Chondrocyte (in vitro differentiated cells): ENCODE data around the gene UQCC2. TPM values are rescaled to one million over a fixed set of nuclear protein-coding genes. Genes with fewer than 3 reads are reported as not detected.

Experiments used
- DNase-seq: peaks from one replicate; pipeline ENCODE4 v3.0.0; 2021; ENCODE audit warnings: mixed read lengths, low spot score
- H3K27ac Mint-ChIP-seq: one replicate; pipeline ENCODE4 v1.8.0; 2021; ENCODE audit warnings: mild to moderate bottlenecking, moderate library complexity, mixed read lengths; ENCODE audit not compliant: unreplicated experiment
- H3K27me3 Mint-ChIP-seq: 2 replicates; pipeline ENCODE4 v1.8.0; 2021; ENCODE audit warnings: low read depth, mixed read lengths
- H3K36me3 Mint-ChIP-seq: 2 replicates; pipeline ENCODE4 v1.8.0; 2021; ENCODE audit warnings: low read depth, mixed read lengths
- H3K4me1 Mint-ChIP-seq: 2 replicates; pipeline ENCODE4 v1.8.0; 2021; ENCODE audit warnings: low read depth, mild to moderate bottlenecking, mixed read lengths
- H3K4me3 Mint-ChIP-seq: one replicate; pipeline ENCODE4 v1.8.0; 2021; ENCODE audit warnings: mild to moderate bottlenecking, moderate library complexity, mixed read lengths; ENCODE audit not compliant: unreplicated experiment
- H3K9me3 Mint-ChIP-seq: 2 replicates; pipeline ENCODE4 v1.8.0; 2021; ENCODE audit warnings: low read depth, mixed read lengths
- CTCF ChIP-seq: fragments of 200-600 bp; sonication (generic); IDR thresholded peaks from 2 replicates; pipeline ENCODE4 v1.5.0; 2021; ENCODE audit warnings: antibody characterized with exemption, mild to moderate bottlenecking, moderate library complexity
- total RNA-seq: library from RNA; stranded (reverse); gene quantifications from 3 replicates; pipeline ENCODE4 v1.2.1, GENCODE V29; 2021

Gene UQCC2
- total RNA-seq, 1 donor from 2014 or later: 64.5 TPM

GRCh38 chr6:33668328-33668727 lies 43.2 kb downstream of the UQCC2 start:
- H3K27ac Mint-ChIP-seq: no peak overlapping the region
- TF ChIP-seq CTCF: no peak
- no peaks in the 10 kb centered on the region for H3K27me3 Mint-ChIP-seq
- H3K36me3 Mint-ChIP-seq: peaks cover 4% of the 10 kb centered on the region
- no peak overlapping the region for H3K4me3 Mint-ChIP-seq
- no peak for DNase-seq
- H3K4me1 Mint-ChIP-seq: peaks cover 21% of the 10 kb centered on the region
- no peaks in the 10 kb centered on the region for H3K9me3 Mint-ChIP-seq

- no peaks in the 10 kb centered on the region for H3K9me3 Mint-ChIP-seq
- H3K36me3 Mint-ChIP-seq: peaks cover 4% of the 10 kb centered on the region
- peaks cover 15% of the 10 kb centered on the region for H3K4me1 Mint-ChIP-seq
- no peak overlapping the region for H3K4me3 Mint-ChIP-seq
- no peak overlapping the region for H3K27ac Mint-ChIP-seq
- TF ChIP-seq CTCF: no peak
- H3K27me3 Mint-ChIP-seq: no peaks in the 10 kb centered on the region
- no peak for DNase-seq
Observed at GRCh38 chr6:33667776-33668175, 43.7 kb downstream of the UQCC2 start.

GRCh38 chr6:33667072-33667471 lies 44.4 kb downstream of the UQCC2 start:
- Mint-ChIP-seq H3K27me3 (no peaks in the 10 kb centered on the region), H3K9me3 (no peaks in the 10 kb centered on the region), H3K4me1 (peaks cover 8% of the 10 kb centered on the region), H3K27ac (no peak overlapping the region), H3K36me3 (peaks cover 4% of the 10 kb centered on the region), H3K4me3 (no peak overlapping the region)
- no peak for DNase-seq
- TF ChIP-seq CTCF: no peak

GRCh38 chr6:33665957-33666356 lies 45.5 kb downstream of the UQCC2 start:
- Mint-ChIP-seq H3K27me3 (no peaks in the 10 kb centered on the region), H3K4me3 (no peak overlapping the region), H3K9me3 (no peaks in the 10 kb centered on the region), H3K27ac (no peak overlapping the region), H3K4me1 (no peaks in the 10 kb centered on the region), H3K36me3 (peaks cover 4% of the 10 kb centered on the region)
- peak; percentile 19 for TF ChIP-seq CTCF
- no peak for DNase-seq

GRCh38 chr6:33664506-33665057 lies 46.9 kb downstream of the UQCC2 start:
- no peaks in the 10 kb centered on the region for H3K9me3 Mint-ChIP-seq
- H3K27me3 Mint-ChIP-seq: no peaks in the 10 kb centered on the region
- peaks cover 3% of the 10 kb centered on the region for H3K36me3 Mint-ChIP-seq
- no peak overlapping the region for H3K4me3 Mint-ChIP-seq
- peak; percentile 87 for DNase-seq
- TF ChIP-seq CTCF: no peak
- no peak overlapping the region for H3K27ac Mint-ChIP-seq
- H3K4me1 Mint-ChIP-seq: no peaks in the 10 kb centered on the region
